Measurements from ENCODE around the gene PARD3B. TPM values are rescaled to one million over a fixed set of nuclear protein-coding genes. Genes with fewer than 3 reads are reported as not detected.

PARD3B gene
- total and polyA plus RNA-seq, 2 of the 8 experiments (the other 6 are each of a cell fraction or from before 2014, with no cell fraction given): 1.2 to 5.7 TPM

DNA sequence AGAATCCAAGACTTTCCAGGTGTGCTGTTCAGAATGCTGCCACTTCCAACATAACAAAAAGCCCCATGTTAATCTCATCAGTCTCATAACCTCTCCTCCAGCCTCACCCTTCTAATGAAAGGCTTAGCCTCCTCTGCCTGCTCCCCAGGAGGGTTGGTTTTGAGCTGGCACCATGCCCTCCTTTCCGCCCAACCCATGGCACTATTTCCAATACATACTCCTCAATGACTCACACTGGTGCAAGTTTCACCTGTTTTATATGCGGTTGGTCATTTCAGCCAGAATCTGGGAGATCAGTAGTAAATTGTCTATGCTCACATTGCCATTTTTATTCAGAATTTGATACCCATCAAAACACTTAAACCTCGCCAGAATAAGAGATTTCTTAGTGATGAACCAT, 979.4 kb downstream of the PARD3B start (continued):
- TF ChIP-seq, protein P1, sequence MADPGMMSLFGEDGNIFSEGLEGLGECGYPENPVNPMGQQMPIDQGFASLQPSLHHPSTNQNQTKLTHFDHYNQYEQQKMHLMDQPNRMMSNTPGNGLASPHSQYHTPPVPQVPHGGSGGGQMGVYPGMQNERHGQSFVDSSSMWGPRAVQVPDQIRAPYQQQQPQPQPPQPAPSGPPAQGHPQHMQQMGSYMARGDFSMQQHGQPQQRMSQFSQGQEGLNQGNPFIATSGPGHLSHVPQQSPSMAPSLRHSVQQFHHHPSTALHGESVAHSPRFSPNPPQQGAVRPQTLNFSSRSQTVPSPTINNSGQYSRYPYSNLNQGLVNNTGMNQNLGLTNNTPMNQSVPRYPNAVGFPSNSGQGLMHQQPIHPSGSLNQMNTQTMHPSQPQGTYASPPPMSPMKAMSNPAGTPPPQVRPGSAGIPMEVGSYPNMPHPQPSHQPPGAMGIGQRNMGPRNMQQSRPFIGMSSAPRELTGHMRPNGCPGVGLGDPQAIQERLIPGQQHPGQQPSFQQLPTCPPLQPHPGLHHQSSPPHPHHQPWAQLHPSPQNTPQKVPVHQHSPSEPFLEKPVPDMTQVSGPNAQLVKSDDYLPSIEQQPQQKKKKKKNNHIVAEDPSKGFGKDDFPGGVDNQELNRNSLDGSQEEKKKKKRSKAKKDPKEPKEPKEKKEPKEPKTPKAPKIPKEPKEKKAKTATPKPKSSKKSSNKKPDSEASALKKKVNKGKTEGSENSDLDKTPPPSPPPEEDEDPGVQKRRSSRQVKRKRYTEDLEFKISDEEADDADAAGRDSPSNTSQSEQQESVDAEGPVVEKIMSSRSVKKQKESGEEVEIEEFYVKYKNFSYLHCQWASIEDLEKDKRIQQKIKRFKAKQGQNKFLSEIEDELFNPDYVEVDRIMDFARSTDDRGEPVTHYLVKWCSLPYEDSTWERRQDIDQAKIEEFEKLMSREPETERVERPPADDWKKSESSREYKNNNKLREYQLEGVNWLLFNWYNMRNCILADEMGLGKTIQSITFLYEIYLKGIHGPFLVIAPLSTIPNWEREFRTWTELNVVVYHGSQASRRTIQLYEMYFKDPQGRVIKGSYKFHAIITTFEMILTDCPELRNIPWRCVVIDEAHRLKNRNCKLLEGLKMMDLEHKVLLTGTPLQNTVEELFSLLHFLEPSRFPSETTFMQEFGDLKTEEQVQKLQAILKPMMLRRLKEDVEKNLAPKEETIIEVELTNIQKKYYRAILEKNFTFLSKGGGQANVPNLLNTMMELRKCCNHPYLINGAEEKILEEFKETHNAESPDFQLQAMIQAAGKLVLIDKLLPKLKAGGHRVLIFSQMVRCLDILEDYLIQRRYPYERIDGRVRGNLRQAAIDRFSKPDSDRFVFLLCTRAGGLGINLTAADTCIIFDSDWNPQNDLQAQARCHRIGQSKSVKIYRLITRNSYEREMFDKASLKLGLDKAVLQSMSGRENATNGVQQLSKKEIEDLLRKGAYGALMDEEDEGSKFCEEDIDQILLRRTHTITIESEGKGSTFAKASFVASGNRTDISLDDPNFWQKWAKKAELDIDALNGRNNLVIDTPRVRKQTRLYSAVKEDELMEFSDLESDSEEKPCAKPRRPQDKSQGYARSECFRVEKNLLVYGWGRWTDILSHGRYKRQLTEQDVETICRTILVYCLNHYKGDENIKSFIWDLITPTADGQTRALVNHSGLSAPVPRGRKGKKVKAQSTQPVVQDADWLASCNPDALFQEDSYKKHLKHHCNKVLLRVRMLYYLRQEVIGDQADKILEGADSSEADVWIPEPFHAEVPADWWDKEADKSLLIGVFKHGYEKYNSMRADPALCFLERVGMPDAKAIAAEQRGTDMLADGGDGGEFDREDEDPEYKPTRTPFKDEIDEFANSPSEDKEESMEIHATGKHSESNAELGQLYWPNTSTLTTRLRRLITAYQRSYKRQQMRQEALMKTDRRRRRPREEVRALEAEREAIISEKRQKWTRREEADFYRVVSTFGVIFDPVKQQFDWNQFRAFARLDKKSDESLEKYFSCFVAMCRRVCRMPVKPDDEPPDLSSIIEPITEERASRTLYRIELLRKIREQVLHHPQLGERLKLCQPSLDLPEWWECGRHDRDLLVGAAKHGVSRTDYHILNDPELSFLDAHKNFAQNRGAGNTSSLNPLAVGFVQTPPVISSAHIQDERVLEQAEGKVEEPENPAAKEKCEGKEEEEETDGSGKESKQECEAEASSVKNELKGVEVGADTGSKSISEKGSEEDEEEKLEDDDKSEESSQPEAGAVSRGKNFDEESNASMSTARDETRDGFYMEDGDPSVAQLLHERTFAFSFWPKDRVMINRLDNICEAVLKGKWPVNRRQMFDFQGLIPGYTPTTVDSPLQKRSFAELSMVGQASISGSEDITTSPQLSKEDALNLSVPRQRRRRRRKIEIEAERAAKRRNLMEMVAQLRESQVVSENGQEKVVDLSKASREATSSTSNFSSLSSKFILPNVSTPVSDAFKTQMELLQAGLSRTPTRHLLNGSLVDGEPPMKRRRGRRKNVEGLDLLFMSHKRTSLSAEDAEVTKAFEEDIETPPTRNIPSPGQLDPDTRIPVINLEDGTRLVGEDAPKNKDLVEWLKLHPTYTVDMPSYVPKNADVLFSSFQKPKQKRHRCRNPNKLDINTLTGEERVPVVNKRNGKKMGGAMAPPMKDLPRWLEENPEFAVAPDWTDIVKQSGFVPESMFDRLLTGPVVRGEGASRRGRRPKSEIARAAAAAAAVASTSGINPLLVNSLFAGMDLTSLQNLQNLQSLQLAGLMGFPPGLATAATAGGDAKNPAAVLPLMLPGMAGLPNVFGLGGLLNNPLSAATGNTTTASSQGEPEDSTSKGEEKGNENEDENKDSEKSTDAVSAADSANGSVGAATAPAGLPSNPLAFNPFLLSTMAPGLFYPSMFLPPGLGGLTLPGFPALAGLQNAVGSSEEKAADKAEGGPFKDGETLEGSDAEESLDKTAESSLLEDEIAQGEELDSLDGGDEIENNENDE (IDR thresholded peaks at IDR 0.05; ENCODE audit: insufficient replicate concordance, low read length): no peak
- TF ChIP-seq SIX5 (IDR thresholded peaks at IDR 0.05; ENCODE audit: low read depth, low read length) (no peak), SUZ12 (IDR thresholded peaks at IDR 0.05; ENCODE audit: low read length) (no peak), RXRA (IDR thresholded peaks at IDR 0.05; ENCODE audit: insufficient read depth, low read depth, low read length) (no peak), SAP30 (IDR thresholded peaks at IDR 0.05; ENCODE audit: insufficient read depth, insufficient replicate concordance, low read length) (no peak), SP4 (IDR thresholded peaks at IDR 0.05; ENCODE audit: low read length) (no peak), NANOG (IDR thresholded peaks at IDR 0.05; ENCODE audit: insufficient read depth, low read depth, low read length, poor library complexity, severe bottlenecking) (no peak), PHF8 (conservative IDR thresholded peaks at IDR 0.05; ENCODE audit: low read depth, low read length) (no peak)

All from H1 (cell line).